Measurements from ENCODE around the gene TMEM63A. TPM values are rescaled to one million over a fixed set of nuclear protein-coding genes. Genes with fewer than 3 reads are reported as not detected.

TMEM63A gene
- total RNA-seq, 5 donors from 2014 or later (not counting 1 experiment from before 2014, with no cell fraction given) = 332 to 473 (median 390) TPM

DNA sequence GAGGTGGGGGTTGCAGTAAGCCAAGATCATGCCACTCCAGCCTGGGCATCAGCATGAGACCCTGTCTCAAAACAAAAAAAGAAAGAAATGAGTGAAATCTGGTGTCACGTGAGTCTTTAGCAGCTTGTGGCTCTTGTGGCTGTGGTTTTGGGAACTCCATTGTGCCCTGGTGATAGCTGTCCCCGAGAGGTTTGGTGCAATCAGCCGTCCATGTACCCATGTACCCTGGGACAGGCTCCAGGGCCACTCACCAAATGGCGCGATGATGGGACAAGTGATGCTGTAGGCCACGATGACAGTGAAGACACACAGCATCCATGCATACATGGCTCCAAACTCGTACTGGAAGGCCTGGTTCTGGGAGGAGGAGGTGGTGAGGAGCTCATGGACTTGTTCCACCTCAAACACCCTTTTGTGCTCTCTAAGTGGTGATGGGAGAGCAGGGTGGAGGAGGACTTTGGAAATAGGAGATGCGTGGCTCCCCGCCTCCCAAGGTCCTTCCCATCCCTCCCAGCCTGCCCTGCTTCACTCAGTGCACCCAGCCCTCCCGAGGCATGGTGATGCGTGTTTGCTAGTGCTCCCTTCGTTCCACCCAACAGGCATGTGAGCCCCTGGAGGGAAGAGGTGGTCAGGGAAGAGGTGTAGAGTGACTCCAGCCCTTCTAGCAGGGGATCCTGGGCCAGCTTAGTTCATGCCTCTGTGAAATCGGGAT lies 29.6 kb downstream of the TMEM63A start:
- peak overlapping the region; percentile 65 to 88 for H3K27ac Mint-ChIP-seq
- Histone ChIP-seq H3K27ac (ENCODE audit: low read length) (no peak overlapping the region), H3K4me3 (ENCODE audit: control insufficient read depth in 1 of 2, extremely low read depth in 1 of 2, low read length in 1 of 2) (no peak overlapping the region), H3K9me3 (no peaks in the 10 kb centered on the region), H3K36me3 (ENCODE audit: control insufficient read depth in 2 of 2, extremely low read depth in 1 of 2, insufficient read depth in 1 of 2, low read length in 1 of 2) (peaks cover 22 to 96% of the 10 kb centered on the region in 2 donors), H3K27me3 (replicated peaks in 1 of 2; ENCODE audit: control insufficient read depth in 2 of 2, extremely low read depth in 1 of 2, insufficient read depth in 2 of 2, low read length in 1 of 2) (peaks cover 0 to 2% of the 10 kb centered on the region in 2 experiments), H3K4me1 (ENCODE audit: control insufficient read depth in 1 of 2, extremely low read depth in 1 of 2, insufficient read depth in 2 of 2, low read length in 2 of 2) (peaks cover 16 to 63% of the 10 kb centered on the region in 2 experiments)
- no peak for ATAC-seq (replicated peaks in 1 of 4)
- POLR2A ChIA-PET = no interaction called here
- no peak for DNase-seq
- H3K9me3 Mint-ChIP-seq = no peaks in the 10 kb centered on the region
- no peaks in the 10 kb centered on the region for H3K27me3 Mint-ChIP-seq
- H3K36me3 Mint-ChIP-seq = peaks cover 59% of the 10 kb centered on the region
- 55% methylated on average over 3 of the region's 13 CpGs for WGBS (ENCODE audit: insufficient coverage)
- CTCF ChIA-PET = interaction anchor here in 1 of 2 donors (0.6 kb wide), 1 partner anchor 155 kb away, joined by 9 read pairs; no protein-coding TSS in a partner anchor
- H3K4me1 Mint-ChIP-seq = peaks cover 65 to 76% (median 70%) of the 10 kb centered on the region in 3 donors
- H3K4me3 Mint-ChIP-seq = peak overlapping the region in 1 of 3 donors; percentile 18

DNA sequence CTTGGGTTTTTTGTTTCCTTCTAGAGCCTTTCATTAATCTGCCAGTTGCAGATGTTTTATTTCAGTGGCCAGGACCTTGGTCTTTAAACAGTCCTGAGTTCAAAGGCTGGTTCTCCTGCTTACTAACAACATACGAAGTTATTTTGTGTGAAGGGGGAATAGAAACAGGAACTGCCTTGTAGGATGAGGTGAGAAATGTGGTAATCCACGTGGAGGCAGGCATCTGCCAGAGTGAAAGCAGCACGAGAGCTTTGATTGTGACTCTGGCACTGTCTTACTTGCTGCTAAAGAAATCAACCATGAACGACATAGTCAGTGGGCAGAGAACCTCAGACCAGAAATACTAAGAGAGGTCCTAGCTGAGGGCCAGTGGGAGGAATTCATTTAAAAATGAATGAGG lies 30.4 kb downstream of the TMEM63A start:
- Mint-ChIP-seq H3K4me1 (peaks cover 70 to 79% (median 72%) of the 10 kb centered on the region in 3 donors), H3K4me3 (peak overlapping the region in 2 of 3 donors; percentile 18 to 28), H3K27me3 (no peaks in the 10 kb centered on the region), H3K36me3 (peaks cover 59% of the 10 kb centered on the region), H3K27ac (peak overlapping the region; percentile 65 to 88), H3K9me3 (no peaks in the 10 kb centered on the region)
- ChIA-PET POLR2A (no interaction called here), CTCF (no interaction called here)
- WGBS (ENCODE audit: insufficient coverage) = 0% methylated on average over 1 of the region's 4 CpGs
- Histone ChIP-seq H3K4me3 (ENCODE audit: control insufficient read depth in 1 of 2, extremely low read depth in 1 of 2, low read length in 1 of 2) (no peak overlapping the region), H3K4me1 (ENCODE audit: control insufficient read depth in 1 of 2, extremely low read depth in 1 of 2, insufficient read depth in 2 of 2, low read length in 2 of 2) (peaks cover 16 to 70% of the 10 kb centered on the region in 2 experiments), H3K36me3 (ENCODE audit: control insufficient read depth in 2 of 2, extremely low read depth in 1 of 2, insufficient read depth in 1 of 2, low read length in 1 of 2) (peaks cover 22 to 94% of the 10 kb centered on the region in 2 donors), H3K27me3 (replicated peaks in 1 of 2; ENCODE audit: control insufficient read depth in 2 of 2, extremely low read depth in 1 of 2, insufficient read depth in 2 of 2, low read length in 1 of 2) (peaks cover 0 to 2% of the 10 kb centered on the region in 2 experiments), H3K9me3 (no peaks in the 10 kb centered on the region), H3K27ac (ENCODE audit: low read length) (peak overlapping the region; percentile 45)
- DNase-seq = peak in 3 of 35 experiments; percentile 15 to 45 (median 29)
- ATAC-seq (replicated peaks in 1 of 4) = no peak

DNA sequence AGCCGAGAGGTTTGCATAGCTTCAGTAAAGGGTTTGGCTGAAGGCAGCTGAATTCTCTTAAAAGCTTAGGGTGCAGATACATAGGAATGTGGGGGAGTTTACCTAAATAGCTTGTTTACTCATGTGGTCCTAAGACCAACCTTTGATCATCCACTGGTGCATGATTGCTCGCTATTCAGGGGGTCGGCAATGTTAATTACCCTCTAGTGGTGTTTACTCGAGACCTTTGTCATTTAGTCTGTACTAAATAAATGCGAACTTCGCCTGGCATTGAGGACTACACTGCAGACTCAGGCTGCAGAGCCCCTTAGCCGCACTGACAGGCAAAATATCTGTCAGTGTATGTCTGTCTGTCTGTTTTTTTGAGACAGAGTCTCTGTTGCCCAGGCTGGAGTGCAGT lies 31.8 kb downstream of the TMEM63A start:
- peaks cover 16 to 79% of the 10 kb centered on the region in 2 experiments for H3K4me1 ChIP-seq (ENCODE audit: control insufficient read depth in 1 of 2, extremely low read depth in 1 of 2, insufficient read depth in 2 of 2, low read length in 2 of 2)
- DNase-seq (no peak), ATAC-seq (replicated peaks in 1 of 4) (no peak)
- H3K27ac ChIP-seq (ENCODE audit: low read length) = peak overlapping the region; percentile 67
- ChIA-PET CTCF (interaction anchor here in 1 of 2 donors (1.3 kb wide), 1 partner anchor 20 kb away, joined by 3 read pairs; no protein-coding TSS in a partner anchor), POLR2A (no interaction called here)
- H3K9me3 ChIP-seq = no peaks in the 10 kb centered on the region
- Mint-ChIP-seq H3K27ac (peak overlapping the region; percentile 93 to 94), H3K9me3 (no peaks in the 10 kb centered on the region), H3K27me3 (no peaks in the 10 kb centered on the region), H3K4me1 (peaks cover 67 to 80% (median 73%) of the 10 kb centered on the region in 3 donors), H3K36me3 (peaks cover 57% of the 10 kb centered on the region), H3K4me3 (peak overlapping the region in 1 of 3 donors; percentile 56)
- no peak overlapping the region for H3K4me3 ChIP-seq (ENCODE audit: control insufficient read depth in 1 of 2, extremely low read depth in 1 of 2, low read length in 1 of 2)
- 98% methylated on average over 6 of the region's 7 CpGs for WGBS (ENCODE audit: insufficient coverage)
- peaks cover 0 to 2% of the 10 kb centered on the region in 2 experiments for H3K27me3 ChIP-seq (replicated peaks in 1 of 2; ENCODE audit: control insufficient read depth in 2 of 2, extremely low read depth in 1 of 2, insufficient read depth in 2 of 2, low read length in 1 of 2)
- H3K36me3 ChIP-seq (ENCODE audit: control insufficient read depth in 2 of 2, extremely low read depth in 1 of 2, insufficient read depth in 1 of 2, low read length in 1 of 2) = peaks cover 24 to 90% of the 10 kb centered on the region in 2 donors

DNA sequence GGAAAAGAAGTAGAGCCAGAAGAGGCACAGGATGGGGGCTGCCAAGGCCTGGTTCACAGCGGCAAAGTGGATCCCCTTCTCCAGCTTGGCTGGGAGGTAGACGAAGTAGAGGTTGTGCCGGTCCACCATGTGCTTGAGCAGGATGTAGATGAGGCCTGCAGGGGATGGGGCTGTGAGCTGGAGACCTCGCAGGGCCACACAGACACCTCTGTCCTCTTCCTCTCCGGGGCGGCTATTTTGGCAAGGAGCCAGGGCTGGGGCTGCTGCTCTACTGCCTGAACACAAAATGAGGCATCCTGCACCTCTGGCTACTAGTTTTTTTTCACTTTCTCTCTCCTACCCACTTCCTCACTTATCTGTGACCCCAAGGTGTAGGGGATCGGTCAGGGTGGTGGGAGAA lies 32.3 kb downstream of the TMEM63A start:
- peak in 28 of 35 experiments; percentile 12 to 55 (median 34) for DNase-seq
- peak in 2 of 4 experiments; percentile 25 for ATAC-seq (replicated peaks in 1 of 4)
- Histone ChIP-seq H3K4me1 (ENCODE audit: control insufficient read depth in 1 of 2, extremely low read depth in 1 of 2, insufficient read depth in 2 of 2, low read length in 2 of 2) (peaks cover 16 to 79% of the 10 kb centered on the region in 2 experiments), H3K4me3 (ENCODE audit: control insufficient read depth in 1 of 2, extremely low read depth in 1 of 2, low read length in 1 of 2) (no peak overlapping the region), H3K27me3 (replicated peaks in 1 of 2; ENCODE audit: control insufficient read depth in 2 of 2, extremely low read depth in 1 of 2, insufficient read depth in 2 of 2, low read length in 1 of 2) (peaks cover 0 to 2% of the 10 kb centered on the region in 2 experiments), H3K36me3 (ENCODE audit: control insufficient read depth in 2 of 2, extremely low read depth in 1 of 2, insufficient read depth in 1 of 2, low read length in 1 of 2) (peaks cover 22 to 86% of the 10 kb centered on the region in 2 donors), H3K27ac (ENCODE audit: low read length) (peak overlapping the region; percentile 67), H3K9me3 (no peaks in the 10 kb centered on the region)
- Mint-ChIP-seq H3K4me1 (peaks cover 67 to 80% (median 73%) of the 10 kb centered on the region in 3 donors), H3K36me3 (peaks cover 53% of the 10 kb centered on the region), H3K27ac (peak overlapping the region; percentile 93 to 94), H3K27me3 (no peaks in the 10 kb centered on the region), H3K9me3 (no peaks in the 10 kb centered on the region), H3K4me3 (peak overlapping the region in 1 of 3 donors; percentile 56)
- CTCF ChIA-PET = interaction anchor here in 1 of 2 donors (1.3 kb wide), 1 partner anchor 21 kb away, joined by 3 read pairs; no protein-coding TSS in a partner anchor
- 33% methylated on average over 2 of the region's 7 CpGs for WGBS (ENCODE audit: insufficient coverage)
- POLR2A ChIA-PET = no interaction called here

DNA sequence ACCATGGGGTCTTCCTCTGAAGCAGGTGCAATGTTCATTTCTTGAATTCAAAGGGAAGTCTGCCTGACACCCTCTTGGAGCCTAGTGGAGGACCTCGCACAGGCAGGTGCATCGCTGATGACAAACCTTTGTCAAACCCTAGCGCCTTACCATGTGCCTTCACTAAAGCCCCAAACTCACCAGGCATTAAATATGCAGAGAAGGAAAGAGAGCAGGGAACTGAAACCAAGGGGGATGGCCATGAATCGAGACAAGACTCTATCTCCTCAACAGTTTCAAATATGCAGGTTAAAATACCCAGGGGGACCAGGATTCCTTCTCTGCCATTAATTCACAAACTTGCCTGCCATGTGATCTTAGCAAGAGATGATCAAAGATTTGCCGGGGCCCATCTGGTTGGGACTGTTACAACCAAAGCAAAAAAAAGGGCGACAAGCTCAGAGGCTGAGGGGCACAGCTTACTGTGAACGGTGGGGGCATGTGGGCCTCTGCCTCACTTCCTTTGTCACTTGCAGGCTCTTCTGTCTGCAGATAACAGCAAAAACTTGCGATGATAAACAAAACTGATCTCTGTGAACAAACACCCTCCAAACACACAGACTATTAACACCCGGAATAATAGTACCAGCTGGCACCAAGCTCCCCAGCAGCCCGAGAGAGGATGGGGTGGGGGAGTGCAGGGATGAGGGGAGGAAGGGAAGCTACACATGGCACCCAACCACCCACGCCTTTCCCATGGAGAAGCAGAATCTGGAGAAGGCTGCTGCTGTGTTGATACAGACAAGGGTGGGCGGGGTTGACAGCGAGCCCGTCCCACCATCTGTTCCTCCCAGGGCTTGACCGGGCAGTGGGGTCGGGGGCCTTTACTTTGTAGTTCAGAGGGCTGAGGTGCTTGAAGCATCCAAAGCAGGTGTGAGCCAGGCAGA lies 33.9 kb downstream of the TMEM63A start:
- ChIA-PET CTCF (interaction anchor here in 1 of 2 donors (1.0 kb wide), 1 partner anchor 33 kb away, joined by 5 read pairs; no protein-coding TSS in a partner anchor), POLR2A (interaction anchor here (0.5 to 1.0 kb wide), 4 partner anchors 23 to 151 kb away, joined by 3 to 5 read pairs (median 4); partner anchors contain the start of genes SRP9 (in 1 of the 2) and TMEM63A (in 1 of the 2))
- H3K27me3 ChIP-seq (replicated peaks in 1 of 2; ENCODE audit: control insufficient read depth in 2 of 2, extremely low read depth in 1 of 2, insufficient read depth in 2 of 2, low read length in 1 of 2) = peaks cover 0 to 2% of the 10 kb centered on the region in 2 experiments
- WGBS (ENCODE audit: insufficient coverage) = 40% methylated on average over 8 of the region's 16 CpGs
- ATAC-seq (replicated peaks in 1 of 4) (peak; percentile 72 to 86 (median 72)), DNase-seq (peak in 32 of 35 experiments; percentile 22 to 74 (median 44))
- H3K9me3 ChIP-seq = no peaks in the 10 kb centered on the region
- peaks cover 16 to 69% of the 10 kb centered on the region in 2 donors for H3K36me3 ChIP-seq (ENCODE audit: control insufficient read depth in 2 of 2, extremely low read depth in 1 of 2, insufficient read depth in 1 of 2, low read length in 1 of 2)
- peaks cover 60 to 68% (median 64%) of the 10 kb centered on the region in 3 donors for H3K4me1 Mint-ChIP-seq
- H3K27ac Mint-ChIP-seq = peak overlapping the region; percentile 95 to 99
- H3K27me3 Mint-ChIP-seq = no peaks in the 10 kb centered on the region
- peaks cover 40% of the 10 kb centered on the region for H3K36me3 Mint-ChIP-seq
- H3K4me3 Mint-ChIP-seq = peak overlapping the region; percentile 35 to 57 (median 56)
- peaks cover 16 to 73% of the 10 kb centered on the region in 2 experiments for H3K4me1 ChIP-seq (ENCODE audit: control insufficient read depth in 1 of 2, extremely low read depth in 1 of 2, insufficient read depth in 2 of 2, low read length in 2 of 2)
- H3K4me3 ChIP-seq (ENCODE audit: control insufficient read depth in 1 of 2, extremely low read depth in 1 of 2, low read length in 1 of 2) = no peak overlapping the region
- no peaks in the 10 kb centered on the region for H3K9me3 Mint-ChIP-seq
- H3K27ac ChIP-seq (ENCODE audit: low read length) = peak overlapping the region; percentile 67
